BJ (cell line): ENCODE results near the gene OSM. TPM values are rescaled to one million over a fixed set of nuclear protein-coding genes. Genes with fewer than 3 reads are reported as not detected.

ENCODE experiments used
- CTCF ChIA-PET: fragments of 350-600 bp; formaldehyde crosslinking; extraction: SDS; loops from one replicate; lab custom pipeline; 2021; ENCODE audit warnings: antibody characterized with exemption, inconsistent platforms; lab: Yijun Ruan, JAX
- POLR2A ChIA-PET: fragments of 300-600 bp; sonication (Branson Sonifier 250); formaldehyde crosslinking; extraction: SDS; loops from one replicate; lab custom pipeline; 2021; ENCODE audit warnings: antibody characterized with exemption; lab: Charles Lee
- DNase-seq: peaks from one replicate; pipeline ENCODE4 v3.0.0-alpha.2; 2011; ENCODE audit warnings: low read depth
- H3K27me3 ChIP-seq: 2 replicates; pipeline ENCODE4 v1.6.0; 2011; ENCODE audit warnings: low read length; ENCODE audit not compliant: control insufficient read depth, insufficient read depth
- H3K36me3 ChIP-seq: 2 replicates; pipeline ENCODE4 v1.5.1; 2011; ENCODE audit warnings: low read length; ENCODE audit not compliant: control insufficient read depth, insufficient read depth
- H3K4me3 ChIP-seq: 2 replicates; pipeline ENCODE4 v1.5.1; 2011; ENCODE audit warnings: low read depth, mild to moderate bottlenecking, control low read depth, low read length
- polyA plus RNA-seq: library from polyadenylated mRNA; depleted of rRNA; stranded (reverse); fragments of >200 nt; gene quantifications from 2 replicates; pipeline ENCODE4 v1.2.3, GENCODE V29; 2011
- TF ChIP-seq, protein P1 (sequence below): IDR thresholded peaks from 2 replicates; pipeline ENCODE4 v1.5.1; 2011; ENCODE audit warnings: low read depth, mild to moderate bottlenecking, control low read depth, inconsistent platforms, low read length, moderate library complexity; ENCODE audit not compliant: insufficient read depth

OSM gene
- polyA plus RNA-seq, 1 experiment = not detected

DNA sequence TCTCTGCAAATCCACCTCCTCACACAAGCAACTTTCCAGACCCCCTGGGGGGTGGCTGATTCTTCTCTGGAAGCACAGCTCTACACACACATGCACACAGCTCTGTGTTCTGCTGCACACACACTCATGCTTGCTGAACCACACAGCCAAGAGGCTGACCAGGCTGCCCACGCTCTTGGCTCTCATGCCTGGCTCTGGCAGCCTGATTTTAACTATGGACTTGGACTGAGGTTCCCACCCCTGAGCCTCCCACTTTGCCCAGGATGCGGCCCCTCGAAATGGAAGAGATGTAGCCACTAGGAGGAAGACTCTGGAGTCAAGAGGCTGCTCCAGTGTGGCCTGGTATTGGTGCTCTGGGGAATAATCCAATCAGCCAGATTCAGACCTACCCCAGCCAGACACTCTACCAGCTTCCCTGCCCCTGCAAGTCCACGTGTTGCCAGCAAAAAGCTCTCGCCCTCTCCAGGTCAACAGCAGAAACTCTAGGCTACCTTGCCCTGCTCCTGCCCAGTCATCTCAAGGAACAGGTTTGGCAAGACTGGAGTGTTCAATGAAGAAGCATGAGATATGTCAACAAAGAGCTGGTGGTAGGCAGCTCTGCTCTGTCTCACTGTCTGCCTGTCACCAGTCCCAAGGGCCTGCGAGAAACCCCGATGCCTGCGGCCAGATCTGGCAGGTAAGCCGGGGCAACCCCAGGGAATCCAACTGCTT, 31.5 kb upstream of the OSM start:
- CTCF ChIA-PET = interaction anchor here (1.9 kb wide), 1 partner anchor 10 kb away, joined by 6 read pairs; the partner anchor contains the start of gene CASTOR1
- peaks cover 51% of the 10 kb centered on the region for H3K36me3 ChIP-seq
- no peak for DNase-seq

DNA sequence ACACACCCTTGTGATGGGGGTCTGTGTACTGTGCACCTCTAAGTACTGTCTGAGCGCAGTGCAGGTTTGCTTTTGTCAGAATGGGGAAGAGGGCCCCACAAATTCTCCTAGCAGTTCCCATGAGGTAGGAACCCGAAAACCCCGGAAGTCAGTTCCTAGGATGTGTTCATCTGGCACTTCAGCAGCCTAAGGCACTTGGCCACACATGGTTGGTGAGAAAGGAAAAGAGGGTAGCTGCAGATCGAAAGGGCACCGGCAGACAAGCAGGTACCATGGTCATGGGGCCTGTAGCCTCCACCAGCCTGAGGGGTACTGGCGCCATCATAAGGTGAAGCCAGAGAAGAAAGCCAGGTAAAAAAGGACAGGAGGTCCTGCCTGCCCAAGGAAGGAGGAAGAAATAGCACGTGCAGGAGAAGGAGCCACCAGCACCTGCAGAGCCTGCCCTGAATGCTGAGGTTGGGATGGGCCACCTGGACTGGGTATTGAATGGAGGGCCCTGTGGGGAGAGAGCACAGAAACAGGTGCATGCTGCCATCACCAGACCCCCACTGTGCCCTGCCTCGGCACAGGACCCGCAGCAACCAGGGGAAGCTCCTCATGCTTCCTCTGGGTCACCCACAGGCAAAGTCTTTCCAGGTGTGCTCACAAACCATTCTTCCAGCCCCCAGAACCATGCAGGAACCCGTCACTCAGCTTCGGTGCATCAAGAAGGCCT, 30.8 kb upstream of the OSM start:
- no peak for DNase-seq
- Histone ChIP-seq H3K4me3 (no peak overlapping the region), H3K36me3 (peaks cover 55% of the 10 kb centered on the region), H3K27me3 (no peaks in the 10 kb centered on the region)
- CTCF ChIA-PET = interaction anchor here (1.5 to 1.9 kb wide), 2 partner anchors 9 to 78 kb away, joined by 3 to 6 read pairs; partner anchors contain the start of gene CASTOR1
- TF ChIP-seq, protein P1, sequence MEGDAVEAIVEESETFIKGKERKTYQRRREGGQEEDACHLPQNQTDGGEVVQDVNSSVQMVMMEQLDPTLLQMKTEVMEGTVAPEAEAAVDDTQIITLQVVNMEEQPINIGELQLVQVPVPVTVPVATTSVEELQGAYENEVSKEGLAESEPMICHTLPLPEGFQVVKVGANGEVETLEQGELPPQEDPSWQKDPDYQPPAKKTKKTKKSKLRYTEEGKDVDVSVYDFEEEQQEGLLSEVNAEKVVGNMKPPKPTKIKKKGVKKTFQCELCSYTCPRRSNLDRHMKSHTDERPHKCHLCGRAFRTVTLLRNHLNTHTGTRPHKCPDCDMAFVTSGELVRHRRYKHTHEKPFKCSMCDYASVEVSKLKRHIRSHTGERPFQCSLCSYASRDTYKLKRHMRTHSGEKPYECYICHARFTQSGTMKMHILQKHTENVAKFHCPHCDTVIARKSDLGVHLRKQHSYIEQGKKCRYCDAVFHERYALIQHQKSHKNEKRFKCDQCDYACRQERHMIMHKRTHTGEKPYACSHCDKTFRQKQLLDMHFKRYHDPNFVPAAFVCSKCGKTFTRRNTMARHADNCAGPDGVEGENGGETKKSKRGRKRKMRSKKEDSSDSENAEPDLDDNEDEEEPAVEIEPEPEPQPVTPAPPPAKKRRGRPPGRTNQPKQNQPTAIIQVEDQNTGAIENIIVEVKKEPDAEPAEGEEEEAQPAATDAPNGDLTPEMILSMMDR = no peak
- POLR2A ChIA-PET = no interaction called here

More for the DNA sequence above, 31.5 kb upstream of the OSM start:
- TF ChIP-seq, protein P1 = no peak
- H3K27me3 ChIP-seq = no peaks in the 10 kb centered on the region
- POLR2A ChIA-PET = no interaction called here
- H3K4me3 ChIP-seq = no peak overlapping the region

DNA sequence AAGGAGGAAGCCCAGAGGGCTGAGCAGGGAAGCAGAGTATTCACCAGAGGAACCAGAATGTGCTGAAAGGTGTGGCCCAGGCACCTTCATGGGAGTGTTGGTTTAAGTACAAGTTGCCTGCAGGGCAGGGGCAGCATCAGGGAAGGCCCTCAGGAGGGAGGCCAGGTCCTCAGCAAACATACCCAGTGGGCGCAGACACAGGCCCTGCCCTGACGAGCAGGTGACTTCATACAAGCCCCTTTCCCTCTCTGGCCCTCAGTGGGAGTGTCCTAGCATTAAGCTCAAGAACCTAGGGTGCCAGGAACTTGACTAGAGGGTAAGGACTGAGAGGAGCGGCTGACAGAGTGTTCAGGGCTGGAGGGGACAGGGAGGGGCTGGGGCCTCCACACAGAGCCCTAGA, 30.2 kb upstream of the OSM start:
- POLR2A ChIA-PET = no interaction called here
- H3K36me3 ChIP-seq = peaks cover 55% of the 10 kb centered on the region
- TF ChIP-seq, protein P1 = no peak
- CTCF ChIA-PET = interaction anchor here (1.5 kb wide), 1 partner anchor 78 kb away, joined by 3 read pairs; no protein-coding TSS in a partner anchor
- DNase-seq = no peak
- H3K27me3 ChIP-seq = no peaks in the 10 kb centered on the region
- no peak overlapping the region for H3K4me3 ChIP-seq

DNA sequence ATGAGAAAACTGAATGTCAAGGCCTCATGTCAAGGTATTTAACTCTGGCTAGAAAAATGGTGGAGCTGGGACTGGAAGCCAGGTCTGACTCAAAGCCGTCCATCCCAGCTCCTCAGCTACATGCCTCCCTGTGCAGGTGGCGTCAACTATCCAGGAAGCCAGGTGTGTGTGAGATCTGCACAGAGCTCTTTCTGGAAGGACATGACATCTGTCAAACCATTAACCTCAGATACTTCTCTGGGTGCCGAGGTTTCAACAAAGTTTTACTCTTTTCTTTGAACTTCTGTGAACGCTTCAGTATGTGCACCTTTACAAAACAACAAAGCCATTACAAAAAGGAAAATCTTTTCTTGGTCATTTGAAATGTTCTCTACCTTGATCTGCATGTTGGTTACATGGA, 29.7 kb upstream of the OSM start:
- POLR2A ChIA-PET = no interaction called here
- Histone ChIP-seq H3K27me3 (no peaks in the 10 kb centered on the region), H3K4me3 (no peak overlapping the region), H3K36me3 (peaks cover 57% of the 10 kb centered on the region)
- TF ChIP-seq, protein P1 = no peak
- no peak for DNase-seq
- CTCF ChIA-PET = interaction anchor here (1.5 kb wide), 1 partner anchor 79 kb away, joined by 3 read pairs; no protein-coding TSS in a partner anchor

DNA sequence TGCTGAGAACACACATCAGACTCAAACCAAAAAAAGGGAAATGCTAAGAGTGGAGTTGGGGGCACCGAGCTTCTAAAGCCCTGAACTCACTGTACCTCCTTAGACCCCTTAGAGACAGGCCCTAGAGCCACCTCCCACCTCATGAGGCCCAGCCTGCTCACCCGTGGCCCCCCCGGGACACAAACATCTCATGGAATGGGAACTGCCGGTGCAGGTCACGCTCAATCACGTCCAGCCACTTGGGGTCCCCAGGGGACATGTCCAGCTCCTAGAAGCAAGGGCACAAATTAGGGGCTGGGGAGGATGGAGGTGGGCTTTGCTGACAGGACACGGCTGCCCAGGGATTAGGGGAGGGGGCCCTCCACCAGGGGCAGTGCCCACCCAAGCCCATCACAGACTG, 28.9 kb upstream of the OSM start:
- peaks cover 56% of the 10 kb centered on the region for H3K36me3 ChIP-seq
- POLR2A ChIA-PET = no interaction called here
- H3K4me3 ChIP-seq = no peak overlapping the region
- CTCF ChIA-PET = no interaction called here
- no peak for DNase-seq
- TF ChIP-seq, protein P1 = no peak
- H3K27me3 ChIP-seq = no peaks in the 10 kb centered on the region
